GM12801 (cell line): ENCODE data around the gene EMC1.
"Not testable (repeated sequence)": the region's sequence is repeated elsewhere in the genome, so short reads cannot be mapped to it uniquely, and the experiment has no call there.

Experiments
- TF ChIP-seq, protein P1 (sequence below): IDR thresholded peaks from one replicate; pipeline ENCODE4 v1.5.1; 2011; ENCODE audit warnings: control low read depth; ENCODE audit not compliant: insufficient read length; ENCODE audit errors: extremely low read depth

Gene EMC1

DNA sequence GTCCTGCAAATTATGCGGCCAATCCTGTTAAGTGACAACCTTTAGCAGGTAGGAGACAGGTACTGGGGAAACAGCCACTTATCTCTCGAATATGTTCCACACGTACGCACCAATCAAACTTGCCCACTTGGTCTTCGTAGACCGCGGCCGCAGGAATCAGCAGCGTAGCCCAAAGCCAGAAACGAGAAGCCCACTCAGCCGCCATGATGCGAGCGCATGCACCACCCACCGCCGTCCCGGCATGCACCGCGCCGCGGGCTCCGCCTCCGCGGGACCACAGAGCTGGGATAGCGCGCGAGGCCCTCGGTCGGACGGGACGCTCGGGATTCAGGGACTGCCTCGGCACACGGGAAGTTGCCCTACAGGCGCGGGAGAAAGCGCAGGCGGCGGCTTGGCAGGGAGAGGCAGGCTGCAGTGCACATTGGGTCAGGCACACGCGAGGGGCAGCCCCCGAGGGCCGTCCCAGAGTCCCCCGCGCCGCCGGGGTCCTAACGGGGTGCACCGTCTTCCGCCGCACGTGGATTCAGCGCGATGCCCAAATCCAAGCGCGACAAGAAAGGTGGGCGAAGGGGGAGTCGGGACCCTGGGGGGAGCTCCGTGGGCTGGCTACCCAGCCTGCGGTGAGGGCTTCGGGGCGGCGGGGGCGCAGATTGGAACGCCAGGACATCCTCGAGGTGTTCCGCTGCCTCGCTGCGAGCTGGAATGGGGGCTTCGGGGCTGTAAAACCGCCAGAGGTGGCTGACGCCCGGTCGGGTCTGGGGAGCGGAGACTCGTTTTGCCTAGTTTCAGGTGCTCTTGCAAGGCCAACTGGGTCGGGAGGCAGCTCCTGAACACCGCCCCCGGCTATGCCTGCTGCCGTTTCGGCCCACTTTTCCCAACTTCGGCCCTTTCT is at the start of gene EMC1, which contains the start of gene MRTO4:
Gene EMC1, minus strand, starts transcription at position 220 of the 892 bp plus-strand sequence. Its CDS starts 15 bp downstream, at position 205.
Gene MRTO4, plus strand, starts transcription at position 501 of the 892 bp plus-strand sequence. Its CDS starts 31 bp downstream, at position 532.
- TF ChIP-seq, protein P1, sequence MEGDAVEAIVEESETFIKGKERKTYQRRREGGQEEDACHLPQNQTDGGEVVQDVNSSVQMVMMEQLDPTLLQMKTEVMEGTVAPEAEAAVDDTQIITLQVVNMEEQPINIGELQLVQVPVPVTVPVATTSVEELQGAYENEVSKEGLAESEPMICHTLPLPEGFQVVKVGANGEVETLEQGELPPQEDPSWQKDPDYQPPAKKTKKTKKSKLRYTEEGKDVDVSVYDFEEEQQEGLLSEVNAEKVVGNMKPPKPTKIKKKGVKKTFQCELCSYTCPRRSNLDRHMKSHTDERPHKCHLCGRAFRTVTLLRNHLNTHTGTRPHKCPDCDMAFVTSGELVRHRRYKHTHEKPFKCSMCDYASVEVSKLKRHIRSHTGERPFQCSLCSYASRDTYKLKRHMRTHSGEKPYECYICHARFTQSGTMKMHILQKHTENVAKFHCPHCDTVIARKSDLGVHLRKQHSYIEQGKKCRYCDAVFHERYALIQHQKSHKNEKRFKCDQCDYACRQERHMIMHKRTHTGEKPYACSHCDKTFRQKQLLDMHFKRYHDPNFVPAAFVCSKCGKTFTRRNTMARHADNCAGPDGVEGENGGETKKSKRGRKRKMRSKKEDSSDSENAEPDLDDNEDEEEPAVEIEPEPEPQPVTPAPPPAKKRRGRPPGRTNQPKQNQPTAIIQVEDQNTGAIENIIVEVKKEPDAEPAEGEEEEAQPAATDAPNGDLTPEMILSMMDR, result no peak

DNA sequence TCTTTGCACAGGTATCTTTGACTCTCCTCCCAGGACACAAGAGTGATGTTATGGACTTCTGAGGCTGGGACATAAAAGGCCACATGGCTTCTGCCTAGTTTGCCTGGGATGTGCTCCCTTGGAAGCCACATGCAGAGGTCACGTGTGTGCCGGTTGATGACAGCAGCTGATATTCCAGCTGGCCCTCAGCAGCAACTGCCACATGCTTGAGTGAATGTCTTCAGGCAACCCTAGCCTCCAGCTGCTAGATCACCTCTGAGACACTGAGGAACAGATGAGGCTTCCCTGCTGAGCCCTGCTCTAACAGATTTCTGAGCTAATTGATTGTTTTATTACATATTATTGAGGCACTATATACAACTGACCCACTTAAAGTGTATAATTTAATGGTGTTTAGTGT is 48.9 kb upstream of the EMC1 start:
- TF ChIP-seq, protein P1, result no peak

DNA sequence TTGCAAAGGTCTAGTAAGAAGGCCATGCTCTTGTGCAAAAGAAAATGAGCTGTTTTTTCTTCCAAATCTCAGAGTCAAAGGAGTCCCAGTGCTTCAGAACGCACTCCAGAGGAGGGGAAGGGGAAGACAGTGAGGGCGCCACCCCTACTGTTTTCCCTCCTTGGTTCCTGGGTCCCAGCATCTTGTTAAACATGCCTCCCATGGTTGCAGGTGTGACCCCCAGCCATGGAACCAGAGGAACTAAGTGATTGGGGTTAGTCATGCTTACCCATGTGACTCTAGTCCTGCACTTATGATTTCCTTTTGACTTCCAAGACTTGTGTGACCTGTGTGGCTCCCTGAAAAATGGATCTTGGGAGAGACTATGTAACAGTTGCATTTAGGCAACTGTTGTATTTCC is 43.3 kb upstream of the EMC1 start:
- TF ChIP-seq, protein P1, result no peak

DNA sequence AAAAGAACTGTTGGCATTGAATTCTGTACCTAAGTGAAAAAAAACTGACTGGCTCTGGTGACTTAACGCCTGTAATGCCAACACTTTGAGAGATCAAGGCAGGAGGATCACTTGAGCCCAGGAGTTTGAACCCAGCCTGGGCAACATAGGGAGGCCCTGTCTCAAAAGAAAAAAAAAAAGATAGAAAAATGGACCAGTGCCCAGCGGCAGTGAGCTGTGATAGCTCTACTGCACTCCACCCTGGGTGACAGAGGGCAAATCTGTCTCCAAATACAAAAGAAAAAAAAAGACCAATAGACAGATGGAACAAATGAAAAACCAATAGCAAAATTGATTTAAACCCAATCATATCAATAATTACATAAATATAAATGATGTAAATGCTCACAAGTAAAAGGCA is 37.9 kb upstream of the EMC1 start:
- TF ChIP-seq, protein P1, result no peak

DNA sequence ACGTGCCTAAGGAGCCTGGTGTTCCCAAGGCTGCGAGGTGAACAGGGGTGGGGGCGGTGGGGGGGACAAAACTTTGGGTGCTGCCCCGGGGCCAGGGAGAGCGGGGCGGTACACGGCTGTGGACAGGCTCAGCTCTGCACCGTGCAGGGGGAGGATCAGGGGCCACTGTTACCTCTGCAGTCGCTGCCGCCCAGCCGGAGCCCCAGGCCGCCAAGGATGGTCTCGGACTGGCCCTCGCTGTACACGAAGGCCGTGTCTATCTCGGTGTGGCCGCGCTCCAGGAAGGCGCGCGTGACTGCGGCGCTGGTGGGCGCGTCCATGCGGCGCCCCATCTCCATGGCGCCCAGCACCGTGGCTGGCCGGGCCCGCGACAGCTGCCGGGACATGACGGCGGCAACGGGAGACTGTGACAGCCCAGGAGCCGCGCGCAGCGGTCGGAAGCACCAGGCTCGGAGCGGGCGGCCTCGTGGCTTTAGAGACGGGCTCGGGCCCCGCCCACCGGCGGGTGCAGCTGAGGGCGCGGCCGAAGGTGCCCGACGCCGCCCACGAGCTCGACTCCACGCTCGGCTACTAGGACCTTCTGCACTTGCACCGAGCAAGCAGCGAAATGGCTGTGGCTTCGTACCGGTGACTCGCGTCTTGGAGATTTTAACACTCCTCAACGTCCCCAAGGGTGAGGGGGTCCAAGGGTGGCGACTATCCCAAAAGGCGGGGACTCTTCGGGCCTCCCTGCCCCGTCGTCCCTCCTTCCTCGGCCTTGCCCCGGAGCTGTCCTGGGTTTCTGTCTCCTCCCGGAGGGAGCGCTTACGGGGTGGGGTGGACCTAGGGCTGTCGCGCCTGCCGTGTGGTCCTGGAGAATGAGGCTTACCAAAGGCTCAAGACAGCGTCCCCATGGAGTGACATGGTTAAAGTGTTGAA is 37.3 kb upstream of the EMC1 start, which contains the start of gene AKR7A3:
Gene AKR7A3, minus strand, starts transcription at position 447 of the 918 bp plus-strand sequence. Its CDS starts 61 bp downstream, at position 386.
- TF ChIP-seq, protein P1, result not testable (repeated sequence)

DNA sequence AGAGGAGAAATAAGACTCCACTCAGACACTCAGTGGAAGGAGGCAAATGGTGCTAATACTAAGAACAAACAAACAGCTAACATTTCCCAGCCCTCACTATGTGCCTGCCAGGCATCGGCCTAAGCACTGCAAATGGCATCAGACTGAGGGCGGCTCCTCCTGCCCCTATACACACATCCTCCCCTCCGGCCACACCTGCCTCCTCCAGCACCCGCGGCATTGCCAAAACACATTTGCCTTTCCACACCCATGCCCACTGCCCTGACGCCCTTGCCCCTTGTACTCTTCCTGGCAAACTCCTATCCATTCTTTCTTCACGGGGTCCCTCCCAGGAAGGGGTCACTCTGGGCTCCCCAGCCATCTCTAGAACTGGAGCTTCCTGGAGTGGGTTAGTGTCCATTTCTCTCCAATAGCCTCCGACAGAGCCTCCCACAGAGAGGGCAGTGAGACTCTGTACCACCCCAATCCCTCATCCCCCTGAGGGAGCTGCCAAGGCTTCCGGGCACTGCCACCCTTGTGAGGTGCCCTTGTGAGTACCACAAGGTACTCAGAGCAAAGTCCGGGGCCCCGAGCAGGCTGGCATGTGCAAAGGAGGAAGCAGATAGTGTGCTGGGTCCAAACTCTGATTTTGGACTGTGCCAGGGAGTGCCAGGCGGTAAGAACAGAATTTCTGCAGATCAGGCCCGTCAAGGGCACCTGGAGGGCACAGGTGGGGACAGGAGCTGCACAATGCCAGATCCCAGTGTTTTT is 36.3 kb upstream of the EMC1 start:
- TF ChIP-seq, protein P1, result no peak

DNA sequence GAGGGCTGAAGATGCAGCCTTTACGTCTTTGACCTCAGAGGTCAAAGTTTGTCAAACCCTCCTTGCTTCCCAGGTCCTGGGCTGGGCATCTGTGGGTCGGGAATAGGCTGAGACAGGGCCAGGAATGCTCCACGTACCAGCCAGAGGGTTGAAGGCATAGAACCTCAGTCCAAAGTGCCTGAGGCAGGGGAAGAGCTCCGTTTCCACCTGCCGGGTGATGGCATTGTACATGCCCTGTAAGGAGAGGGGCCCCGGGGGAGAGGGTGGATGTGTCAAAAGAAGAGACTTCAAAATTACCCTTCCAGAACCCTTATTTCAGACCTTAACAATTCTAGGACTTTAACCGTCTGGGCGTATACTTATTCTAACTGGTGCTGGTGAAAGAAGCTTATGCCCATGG is 33.6 kb upstream of the EMC1 start:
- TF ChIP-seq, protein P1, result no peak
